PC-9 (cell line): Measurements from ENCODE around the gene RRAGA.

Source experiments
- CTCF ChIP-seq: fragments of 200-600 bp; sonication (generic); conservative IDR thresholded peaks from 2 replicates; pipeline ENCODE4 v1.6.1; 2017; ENCODE audit warnings: mixed run types, antibody characterized with exemption, mild to moderate bottlenecking, moderate library complexity
- EZH2 ChIP-seq: fragments of 200-600 bp; sonication (generic); IDR thresholded peaks from 2 replicates; pipeline ENCODE4 v1.8.0; 2017; ENCODE audit warnings: antibody characterized with exemption, low read depth

- TF ChIP-seq CTCF (no peak), EZH2 (no peak)
These were observed 26.1 kb upstream of the RRAGA start for GRCh38 chr9:19023078-19023477.
